GM13977 (cell line): Measurements from ENCODE around the gene CRYL1.
A peak's percentile ranks its signal among the peaks of the same experiment; 100 is the strongest.

Experiments
- DNase-seq: peaks from one replicate; pipeline ENCODE4 v3.0.0; 2012; ENCODE audit warnings: low spot score
- in situ Hi-C: fragments of 300-500 bp; cut with MboI; formaldehyde crosslinking; loops from one replicate; pipeline ENCODE4 v1.12.0; 2022; ENCODE audit warnings: low sequenced_read_pairs, low pct_unique_long_range_greater_than_20kb, mixed read lengths, inconsistent platforms; ENCODE audit not compliant: unreplicated experiment
- TF ChIP-seq, protein P1 (sequence below): IDR thresholded peaks from 2 replicates; pipeline ENCODE4 v1.5.1; 2012; ENCODE audit warnings: mild to moderate bottlenecking, control low read depth; ENCODE audit not compliant: insufficient read depth; ENCODE audit errors: extremely low read depth, missing control alignments

Gene CRYL1

DNA sequence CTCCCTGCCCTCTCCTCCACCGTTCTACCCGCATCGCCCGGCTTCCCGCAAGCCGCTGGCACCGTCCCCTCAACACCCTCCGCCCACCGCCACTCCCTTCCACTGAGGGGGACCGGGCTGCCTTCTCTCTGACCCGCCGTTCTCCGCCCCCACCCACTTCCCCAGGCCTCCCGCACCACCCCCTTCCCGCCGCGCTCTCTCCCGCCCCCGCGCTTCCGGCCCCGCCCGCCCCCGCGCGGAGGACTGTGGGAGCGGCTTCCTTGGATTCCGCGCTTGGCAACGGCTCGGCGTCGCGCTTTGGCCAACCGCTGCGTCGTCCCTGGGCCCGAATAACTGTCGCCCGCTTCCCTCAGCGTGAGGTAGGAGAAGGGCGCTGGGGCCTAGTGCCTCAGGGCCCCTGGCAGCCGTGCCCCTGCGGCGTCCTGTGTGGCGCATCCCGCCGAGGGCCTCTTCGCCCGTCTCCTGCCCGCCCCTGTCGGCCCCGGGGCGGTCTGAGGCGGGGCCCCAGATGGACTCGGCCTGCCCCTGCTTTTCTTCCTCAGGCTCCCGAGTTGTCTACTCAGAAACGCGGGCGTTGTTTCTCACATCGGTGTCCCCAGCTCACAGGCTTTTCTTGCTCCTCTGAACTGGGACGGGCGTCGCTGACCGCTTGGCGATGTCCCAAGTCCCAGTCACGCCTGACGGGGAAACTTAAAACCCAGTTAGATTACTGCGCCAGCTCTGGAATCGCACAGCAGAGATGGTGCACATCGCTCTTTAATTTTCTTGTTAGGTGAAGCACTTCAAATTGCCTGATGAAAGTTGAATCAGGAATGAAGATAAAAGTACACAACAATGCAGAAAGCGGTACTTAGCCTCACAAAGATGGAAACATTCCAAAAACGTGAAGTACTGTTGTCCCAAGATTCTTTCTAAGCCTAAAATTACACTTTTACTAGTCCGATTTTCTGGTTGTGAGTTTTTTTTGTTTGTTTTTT is 41.5 kb upstream of the CRYL1 start, which contains the start of gene IFT88:
Gene IFT88, plus strand, starts transcription at position 260 of the 977 bp plus-strand sequence. CDS start 7,229 bp downstream, outside the sequence.
- TF ChIP-seq, protein P1, sequence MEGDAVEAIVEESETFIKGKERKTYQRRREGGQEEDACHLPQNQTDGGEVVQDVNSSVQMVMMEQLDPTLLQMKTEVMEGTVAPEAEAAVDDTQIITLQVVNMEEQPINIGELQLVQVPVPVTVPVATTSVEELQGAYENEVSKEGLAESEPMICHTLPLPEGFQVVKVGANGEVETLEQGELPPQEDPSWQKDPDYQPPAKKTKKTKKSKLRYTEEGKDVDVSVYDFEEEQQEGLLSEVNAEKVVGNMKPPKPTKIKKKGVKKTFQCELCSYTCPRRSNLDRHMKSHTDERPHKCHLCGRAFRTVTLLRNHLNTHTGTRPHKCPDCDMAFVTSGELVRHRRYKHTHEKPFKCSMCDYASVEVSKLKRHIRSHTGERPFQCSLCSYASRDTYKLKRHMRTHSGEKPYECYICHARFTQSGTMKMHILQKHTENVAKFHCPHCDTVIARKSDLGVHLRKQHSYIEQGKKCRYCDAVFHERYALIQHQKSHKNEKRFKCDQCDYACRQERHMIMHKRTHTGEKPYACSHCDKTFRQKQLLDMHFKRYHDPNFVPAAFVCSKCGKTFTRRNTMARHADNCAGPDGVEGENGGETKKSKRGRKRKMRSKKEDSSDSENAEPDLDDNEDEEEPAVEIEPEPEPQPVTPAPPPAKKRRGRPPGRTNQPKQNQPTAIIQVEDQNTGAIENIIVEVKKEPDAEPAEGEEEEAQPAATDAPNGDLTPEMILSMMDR, result no peak
- in situ Hi-C loops, result no loop called here
- peak; percentile 92 for DNase-seq

DNA sequence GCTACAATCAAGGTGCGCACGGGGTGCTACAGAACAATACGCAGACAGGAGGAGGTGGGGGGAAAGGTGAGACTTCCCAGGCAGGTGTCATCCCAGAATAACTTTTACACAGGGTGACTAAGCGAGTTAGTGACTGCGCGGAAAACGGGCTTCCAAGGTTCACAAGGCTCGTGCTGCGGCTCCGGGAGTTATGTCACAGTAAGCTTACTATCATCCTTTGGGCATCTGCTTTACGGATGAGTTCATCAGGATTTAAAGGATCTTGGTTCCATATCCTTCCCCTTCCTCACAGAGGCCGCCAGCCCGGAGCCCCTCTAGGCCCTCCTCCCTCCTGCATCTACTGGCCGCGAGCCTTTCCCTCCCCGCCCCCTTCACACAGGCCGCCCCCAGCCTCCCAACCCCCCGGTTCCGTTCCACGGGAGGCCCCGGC is 40.8 kb upstream of the CRYL1 start:
- TF ChIP-seq, protein P1, result no peak
- in situ Hi-C loops, result no loop called here
- no peak for DNase-seq

DNA sequence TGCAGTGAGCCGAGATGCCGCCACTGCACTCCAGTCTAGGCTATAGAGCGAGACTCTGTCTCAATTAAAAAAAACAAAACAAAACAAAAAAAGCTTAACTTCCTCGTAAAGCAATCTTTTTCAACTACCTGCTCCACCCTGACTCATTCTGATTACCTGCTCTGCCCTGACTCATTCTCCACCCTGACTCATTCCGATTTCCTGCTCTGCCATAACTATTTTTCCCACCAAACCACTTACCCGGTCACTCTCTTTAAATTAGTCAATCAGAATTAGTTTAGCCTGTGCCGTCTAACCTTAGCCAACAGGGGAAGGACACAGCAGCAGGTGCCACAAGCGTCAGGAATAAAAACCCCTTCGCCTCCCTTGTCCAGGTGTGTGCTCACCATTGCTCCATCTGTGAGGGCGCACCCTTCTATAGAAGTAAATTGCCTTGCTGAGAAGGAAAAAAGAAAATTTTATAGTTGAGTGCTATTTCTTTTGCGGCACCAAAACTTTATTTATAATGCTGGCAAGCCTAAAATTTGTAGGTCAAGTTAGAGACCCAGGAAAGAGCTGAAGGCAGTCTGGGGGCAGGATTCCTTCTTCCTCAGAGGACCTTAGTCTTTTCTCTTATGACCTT is 39.6 kb upstream of the CRYL1 start:
- DNase-seq, result no peak
- TF ChIP-seq, protein P1, result no peak
- in situ Hi-C loops, result no loop called here

DNA sequence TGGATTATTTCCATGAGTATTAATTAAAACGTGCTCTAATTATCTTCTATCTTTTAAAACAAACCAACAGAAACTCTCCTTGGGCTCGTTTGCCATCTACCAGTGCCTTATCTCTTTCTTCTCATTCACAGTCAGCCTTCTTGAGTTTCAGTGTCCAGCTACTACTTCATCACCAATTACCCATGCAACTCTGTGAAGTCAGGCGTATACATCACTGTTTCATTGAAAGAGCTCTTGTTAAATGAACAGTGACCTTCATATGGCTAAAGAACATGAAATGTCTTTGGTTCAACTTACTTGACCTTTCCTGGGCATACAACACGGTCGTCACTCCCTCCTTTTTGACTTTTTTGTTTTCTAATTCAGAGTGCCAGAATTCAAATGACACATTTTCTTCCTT is 36.1 kb upstream of the CRYL1 start:
- DNase-seq, result no peak
- in situ Hi-C loops, result no loop called here
- TF ChIP-seq, protein P1, result no peak

DNA sequence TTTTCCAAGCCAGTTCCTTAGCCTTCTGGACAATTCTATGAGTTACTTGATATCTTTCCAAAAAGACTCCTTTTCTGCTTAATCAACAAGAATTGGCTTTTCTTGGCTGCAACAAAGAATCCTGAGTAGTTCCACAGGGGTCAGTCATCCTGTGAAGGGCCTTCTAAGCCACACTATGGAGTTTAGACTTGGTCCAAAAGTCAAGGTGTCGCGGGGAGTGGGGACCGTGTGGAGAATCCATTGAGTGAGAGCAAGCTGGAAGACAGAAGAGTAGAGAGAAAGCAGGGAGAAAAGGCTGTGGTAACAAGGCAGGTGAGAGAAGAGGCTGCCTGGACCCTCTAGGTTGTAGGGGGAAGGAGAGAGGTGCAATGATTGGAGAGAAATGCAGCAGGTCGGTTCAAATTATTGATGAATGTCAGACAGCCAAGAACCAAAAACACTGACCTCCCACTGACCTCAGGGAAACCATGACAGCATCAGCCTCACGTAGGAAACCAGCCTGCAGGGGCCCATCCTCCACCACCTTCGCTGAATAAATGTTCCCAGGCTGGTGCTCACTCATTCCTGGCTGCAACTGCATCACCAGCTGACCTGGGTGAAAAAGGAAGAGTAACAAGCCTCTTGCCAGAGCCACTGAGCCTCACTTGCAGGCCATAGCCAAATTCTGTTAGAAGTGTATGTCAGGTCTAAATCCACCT is 34.2 kb upstream of the CRYL1 start:
- in situ Hi-C loops, result no loop called here
- DNase-seq, result no peak
- TF ChIP-seq, protein P1, result no peak

DNA sequence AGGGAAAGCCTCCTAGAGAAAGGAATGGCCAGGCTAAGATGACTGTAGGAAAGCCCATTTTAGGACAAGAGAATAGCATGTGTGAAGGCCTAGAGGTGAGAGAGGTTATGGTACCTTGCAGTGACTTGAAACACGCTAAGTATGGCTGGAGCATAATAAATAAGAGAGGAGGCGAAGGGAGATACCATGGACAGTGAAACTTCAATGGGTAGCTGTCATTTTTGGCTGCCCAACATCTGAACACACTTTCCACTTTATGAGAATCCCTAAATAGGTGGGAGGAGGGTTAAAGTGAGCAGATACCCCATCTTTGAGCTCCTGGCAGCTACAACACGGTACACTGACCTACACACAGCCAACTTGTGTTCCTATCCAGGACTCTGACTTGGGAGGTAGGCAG is 33.3 kb upstream of the CRYL1 start:
- in situ Hi-C loops, result no loop called here
- DNase-seq, result no peak
- TF ChIP-seq, protein P1, result no peak
